ENCODE measurements around the gene KAT8. TPM values are rescaled to one million over a fixed set of nuclear protein-coding genes. Genes with fewer than 3 reads are reported as not detected.

KAT8 gene
- total and polyA plus RNA-seq, 2 of the 4 experiments (the other 2 are of a cell fraction): 19.4 to 27.4 TPM

DNA sequence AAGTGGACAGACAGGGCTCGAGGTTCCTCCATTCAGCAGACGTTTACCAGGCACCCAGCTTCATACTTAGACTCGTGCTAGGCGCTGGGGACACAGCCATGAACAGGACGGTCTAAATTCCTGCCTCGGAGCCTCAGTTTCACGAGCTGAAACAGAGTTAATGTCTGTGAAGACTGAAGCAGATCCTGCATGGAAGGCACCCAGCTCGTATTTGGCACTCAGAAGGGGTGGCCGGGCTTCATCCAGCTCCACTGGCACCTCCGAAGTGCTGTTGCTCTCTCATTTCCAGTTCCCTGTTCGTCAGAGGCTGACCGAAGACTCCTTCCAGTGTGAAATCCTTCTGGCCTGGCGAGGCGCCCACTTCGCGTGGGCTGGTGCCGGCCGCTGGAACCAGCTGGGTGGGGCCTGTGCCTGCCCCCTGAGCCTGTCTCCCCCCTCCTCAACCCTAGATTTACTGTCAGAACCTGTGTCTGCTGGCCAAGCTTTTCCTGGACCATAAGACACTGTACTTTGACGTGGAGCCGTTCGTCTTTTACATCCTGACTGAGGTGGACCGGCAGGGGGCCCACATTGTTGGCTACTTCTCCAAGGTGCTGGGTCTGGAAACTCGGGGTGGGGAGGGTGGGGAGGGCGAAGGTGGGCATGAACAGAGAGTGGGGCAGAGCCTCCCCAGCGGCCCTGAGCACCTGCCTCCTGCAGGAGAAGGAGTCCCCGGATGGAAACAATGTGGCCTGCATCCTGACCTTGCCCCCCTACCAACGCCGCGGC lies 12.3 kb downstream of the KAT8 start:
- no peak for DNase-seq
- H3K9ac ChIP-seq (ENCODE audit: low read depth, low read length): no peak overlapping the region
- WGBS, 2 experiments (ENCODE audit: extremely low coverage in 2 of 2, insufficient read length in 1 of 2): 81% methylated on average over 17 of the region's 29 CpGs; no CpG with 5 or more reads in 1 of the 2 experiments

More for the DNA sequence above, 12.3 kb downstream of the KAT8 start:
- Histone ChIP-seq H3K79me1 (ENCODE audit: low read depth in 1 of 2, low read length in 2 of 2) (no peaks in the 10 kb centered on the region), H3K56ac (ENCODE audit: extremely low read depth, insufficient read depth, low read length) (no peak overlapping the region), H3K14ac (replicated peaks; ENCODE audit: low read depth, low read length) (no peak overlapping the region), H2BK20ac (ENCODE audit: low read depth, low read length) (no peak overlapping the region), H2BK15ac (ENCODE audit: low read depth, low read length) (no peak overlapping the region), H3K36me3 (ENCODE audit: control insufficient read depth, insufficient read depth, low read length) (peaks cover 36% of the 10 kb centered on the region), H3K4me2 (ENCODE audit: low read depth, low read length) (no peak overlapping the region), H3K27me3 (ENCODE audit: control insufficient read depth, insufficient read depth, low read length) (no peaks in the 10 kb centered on the region), H4K8ac (ENCODE audit: low read depth in 2 of 2, low read length in 2 of 2) (no peak overlapping the region), H3K4me1 (ENCODE audit: control insufficient read depth, insufficient read depth, low read length) (0 out of 2 replicates have a peak, but pooled peaks cover 2% of the 10 kb centered on the region), H4K91ac (ENCODE audit: insufficient read depth, low read depth, low read length) (no peak overlapping the region), H3K4ac (ENCODE audit: low read depth, low read length) (no peak overlapping the region), H3K4me3 (ENCODE audit: insufficient read depth, low read depth, low read length) (no peak overlapping the region), H2BK120ac (ENCODE audit: low read depth, low read length) (no peak overlapping the region), H3K9me1 (ENCODE audit: insufficient read depth, low read length) (peaks cover 3% of the 10 kb centered on the region; the same call in 1 of the 2 replicates), H3K9me3 (ENCODE audit: control insufficient read depth, insufficient read depth, low read length) (no peaks in the 10 kb centered on the region), H4K5ac (ENCODE audit: low read depth, low read length) (no peak overlapping the region), H3K18ac (ENCODE audit: low read depth, low read length) (no peak overlapping the region), H2AK5ac (ENCODE audit: low read depth, low read length) (no peak overlapping the region), H3K27ac (ENCODE audit: insufficient read depth, low read length) (no peak overlapping the region), H2AK9ac (replicated peaks; ENCODE audit: low read depth, low read length, poor library complexity) (no peak overlapping the region), H4K20me1 (ENCODE audit: insufficient read depth, low read length) (no peaks in the 10 kb centered on the region), H3K23ac (ENCODE audit: low read depth, low read length) (no peak overlapping the region), H2BK5ac (ENCODE audit: low read depth, low read length, poor library complexity, severe bottlenecking) (no peak overlapping the region), H2AFZ (replicated peaks; ENCODE audit: low read length, poor library complexity) (no peak overlapping the region)
- ChIA-PET POLR2A (ENCODE audit: unreplicated experiment) (no interaction called here), CTCF (no interaction called here)
- ATAC-seq (ENCODE audit: low read depth): no peak
- intact Hi-C loops (cut with micrococcal nuclease): no loop called here
- in situ Hi-C loops (cut with MboI; ENCODE audit: low sequenced_read_pairs): no loop called here
- BruUV-seq (replicated peaks): no TSS peak
- TF ChIP-seq RCOR1 (IDR thresholded peaks at IDR 0.05; ENCODE audit: insufficient replicate concordance, low read length) (no peak), CEBPB (IDR thresholded peaks at IDR 0.05; ENCODE audit: low read depth, low read length) (no peak), RAD21 (IDR thresholded peaks at IDR 0.05; ENCODE audit: low read length) (no peak), MXI1 (IDR thresholded peaks at IDR 0.05; ENCODE audit: borderline replicate concordance, low read depth, low read length) (no peak), POLR2A (IDR thresholded peaks at IDR 0.05; ENCODE audit: low read depth, low read length) (no peak), SMC3 (IDR thresholded peaks at IDR 0.05; ENCODE audit: low read depth, low read length) (no peak), RFX5 (IDR thresholded peaks at IDR 0.05; ENCODE audit: low read depth, low read length) (no peak), MAZ (IDR thresholded peaks at IDR 0.05; ENCODE audit: borderline replicate concordance, low read depth, low read length) (no peak), BHLHE40 (IDR thresholded peaks at IDR 0.05; ENCODE audit: low read depth, low read length) (no peak), MAFK (IDR thresholded peaks at IDR 0.05; ENCODE audit: low read depth, low read length) (no peak), NFE2L2 (IDR thresholded peaks at IDR 0.05; ENCODE audit: low read depth, low read length) (no peak), CHD1 (IDR thresholded peaks at IDR 0.05; ENCODE audit: low read depth, low read length) (no peak), FOS (IDR thresholded peaks at IDR 0.05; ENCODE audit: low read depth, low read length) (no peak)
- TF ChIP-seq, protein P1, sequence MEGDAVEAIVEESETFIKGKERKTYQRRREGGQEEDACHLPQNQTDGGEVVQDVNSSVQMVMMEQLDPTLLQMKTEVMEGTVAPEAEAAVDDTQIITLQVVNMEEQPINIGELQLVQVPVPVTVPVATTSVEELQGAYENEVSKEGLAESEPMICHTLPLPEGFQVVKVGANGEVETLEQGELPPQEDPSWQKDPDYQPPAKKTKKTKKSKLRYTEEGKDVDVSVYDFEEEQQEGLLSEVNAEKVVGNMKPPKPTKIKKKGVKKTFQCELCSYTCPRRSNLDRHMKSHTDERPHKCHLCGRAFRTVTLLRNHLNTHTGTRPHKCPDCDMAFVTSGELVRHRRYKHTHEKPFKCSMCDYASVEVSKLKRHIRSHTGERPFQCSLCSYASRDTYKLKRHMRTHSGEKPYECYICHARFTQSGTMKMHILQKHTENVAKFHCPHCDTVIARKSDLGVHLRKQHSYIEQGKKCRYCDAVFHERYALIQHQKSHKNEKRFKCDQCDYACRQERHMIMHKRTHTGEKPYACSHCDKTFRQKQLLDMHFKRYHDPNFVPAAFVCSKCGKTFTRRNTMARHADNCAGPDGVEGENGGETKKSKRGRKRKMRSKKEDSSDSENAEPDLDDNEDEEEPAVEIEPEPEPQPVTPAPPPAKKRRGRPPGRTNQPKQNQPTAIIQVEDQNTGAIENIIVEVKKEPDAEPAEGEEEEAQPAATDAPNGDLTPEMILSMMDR (conservative IDR thresholded peaks at IDR 0.05; ENCODE audit: low read depth, low read length): no peak
- TF ChIP-seq, protein P2, sequence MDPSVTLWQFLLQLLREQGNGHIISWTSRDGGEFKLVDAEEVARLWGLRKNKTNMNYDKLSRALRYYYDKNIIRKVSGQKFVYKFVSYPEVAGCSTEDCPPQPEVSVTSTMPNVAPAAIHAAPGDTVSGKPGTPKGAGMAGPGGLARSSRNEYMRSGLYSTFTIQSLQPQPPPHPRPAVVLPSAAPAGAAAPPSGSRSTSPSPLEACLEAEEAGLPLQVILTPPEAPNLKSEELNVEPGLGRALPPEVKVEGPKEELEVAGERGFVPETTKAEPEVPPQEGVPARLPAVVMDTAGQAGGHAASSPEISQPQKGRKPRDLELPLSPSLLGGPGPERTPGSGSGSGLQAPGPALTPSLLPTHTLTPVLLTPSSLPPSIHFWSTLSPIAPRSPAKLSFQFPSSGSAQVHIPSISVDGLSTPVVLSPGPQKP (IDR thresholded peaks at IDR 0.05; ENCODE audit: borderline replicate concordance, low read depth, low read length): no peak
- TF ChIP-seq, protein P3, sequence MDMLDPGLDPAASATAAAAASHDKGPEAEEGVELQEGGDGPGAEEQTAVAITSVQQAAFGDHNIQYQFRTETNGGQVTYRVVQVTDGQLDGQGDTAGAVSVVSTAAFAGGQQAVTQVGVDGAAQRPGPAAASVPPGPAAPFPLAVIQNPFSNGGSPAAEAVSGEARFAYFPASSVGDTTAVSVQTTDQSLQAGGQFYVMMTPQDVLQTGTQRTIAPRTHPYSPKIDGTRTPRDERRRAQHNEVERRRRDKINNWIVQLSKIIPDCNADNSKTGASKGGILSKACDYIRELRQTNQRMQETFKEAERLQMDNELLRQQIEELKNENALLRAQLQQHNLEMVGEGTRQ (IDR thresholded peaks at IDR 0.05; ENCODE audit: low read depth, low read length): no peak
- dilution Hi-C loops (cut with HindIII; ENCODE audit: low sequenced_read_pairs, unreplicated experiment): no loop called here
